Thyroid gland (tissue), 4 donors: ENCODE measurements around the gene DEFB113.

ENCODE experiments used
- CTCF ChIP-seq, 6 experiments: fragments of 200-600 bp in 3 of 6; fragments of 450-650 bp in 3 of 6; sonication (generic) in 3 of 6; IDR thresholded peaks; one replicate each; pipeline ENCODE4 v1.5.1; 2016 to 2019; ENCODE audit warnings: antibody characterized with exemption in 6 of 6, mild to moderate bottlenecking in 2 of 6, inconsistent platforms in 1 of 6, moderate library complexity in 1 of 6
- POLR2A ChIP-seq, 2 donors: fragments of 450-650 bp; IDR thresholded peaks; one replicate each; pipeline ENCODE4 v1.6.1; 2017; ENCODE audit warnings: antibody characterized with exemption in 2 of 2, mild to moderate bottlenecking in 2 of 2, moderate library complexity in 1 of 2

DNA sequence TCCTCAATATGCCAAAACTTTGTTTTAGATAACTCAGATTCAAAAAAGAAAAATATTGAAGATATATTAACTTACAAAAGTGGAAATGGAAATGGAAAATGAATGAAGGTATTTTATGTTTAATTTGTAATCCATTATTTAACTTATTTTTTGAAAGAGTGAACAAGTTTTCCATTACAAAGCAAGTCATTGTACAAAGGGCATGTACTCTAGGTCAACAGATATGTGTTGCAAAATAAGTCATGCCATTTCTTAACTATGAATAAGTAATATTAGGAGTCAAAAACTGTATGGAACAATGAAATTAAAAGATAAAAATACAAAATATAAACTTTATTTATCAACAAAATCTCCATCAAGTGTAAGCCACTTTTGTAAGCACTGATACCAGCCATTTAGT is 25.9 kb upstream of the DEFB113 start:
- TF ChIP-seq CTCF (IDR thresholded peaks at IDR 0.05) (no peak), POLR2A (IDR thresholded peaks at IDR 0.05) (no peak)
